Vagina (tissue), 2 donors: ENCODE measurements around the gene SMS. TPM values are rescaled to one million over a fixed set of nuclear protein-coding genes. Genes with fewer than 3 reads are reported as not detected.

Experiments used
- DNase-seq, 2 donors: peaks; one replicate each; pipeline ENCODE4 v3.0.0-alpha.2; 2017; ENCODE audit errors: extremely low spot score in 2 of 2
- H3K27ac ChIP-seq: fragments of 200-600 bp; sonication (generic); one replicate; pipeline ENCODE4 v1.5.1; 2019
- H3K27me3 ChIP-seq: fragments of 200-600 bp; sonication (generic); one replicate; pipeline ENCODE4 v1.5.1; 2019
- H3K36me3 ChIP-seq, 2 donors: fragments of 200-600 bp; sonication (generic); one replicate each; pipeline ENCODE4 v1.5.1; 2017 to 2019
- H3K4me1 ChIP-seq: fragments of 200-600 bp; sonication (generic); one replicate; pipeline ENCODE4 v1.5.1; 2019
- H3K4me3 ChIP-seq, 2 donors: fragments of 200-600 bp; sonication (generic); 1 replicate in 1 of 2; 2 replicates in 1 of 2; pipeline ENCODE4 v1.5.1; 2016 to 2019
- H3K9me3 ChIP-seq: fragments of 200-600 bp; sonication (generic); one replicate; pipeline ENCODE4 v1.5.1; 2019
- CTCF ChIP-seq, 3 experiments: fragments of 450-650 bp in 2 of 3; fragments of 200-600 bp in 1 of 3; sonication (generic) in 1 of 3; IDR thresholded peaks; one replicate each; pipeline ENCODE4 v1.5.1; 2017 to 2019; ENCODE audit warnings: antibody characterized with exemption in 3 of 3, mild to moderate bottlenecking in 2 of 3, moderate library complexity in 2 of 3
- POLR2A ChIP-seq, 2 donors: fragments of 450-650 bp; IDR thresholded peaks; one replicate each; pipeline ENCODE4 v1.6.1; 2017; ENCODE audit warnings: antibody characterized with exemption in 2 of 2, mild to moderate bottlenecking in 2 of 2, moderate library complexity in 2 of 2
- POLR2AphosphoS5 ChIP-seq, 2 donors: sonication (generic); formaldehyde crosslinking; IDR thresholded peaks; one replicate each; pipeline ENCODE4 v1.9.0; 2017; ENCODE audit warnings: antibody characterized with exemption in 2 of 2, mild to moderate bottlenecking in 2 of 2, low read depth in 1 of 2; ENCODE audit not compliant: insufficient read depth in 1 of 2
- intact Hi-C: fragments of 100-400 bp; cut with DNase I; formaldehyde crosslinking; loops from one replicate; pipeline ENCODE4 v1.15.1; 2023
- total RNA-seq: library from RNA; depleted of rRNA; stranded (reverse); fragments of >200 nt; gene quantifications from one replicate; pipeline ENCODE4 v1.2.3, GENCODE V29; 2016

SMS gene
- total RNA-seq, 1 donor from 2014 or later = 36.8 TPM

- H3K9me3 ChIP-seq = no peaks in the 10 kb centered on the region
- no peak overlapping the region for H3K27ac ChIP-seq
- TF ChIP-seq CTCF (IDR thresholded peaks at IDR 0.05) (no peak), POLR2A (IDR thresholded peaks at IDR 0.05) (no peak), POLR2AphosphoS5 (IDR thresholded peaks at IDR 0.05; ENCODE audit: insufficient read depth in 1 of 2, low read depth in 1 of 2) (no peak)
- H3K36me3 ChIP-seq = no peaks in the 10 kb centered on the region
- DNase-seq = no peak
- H3K4me3 ChIP-seq = no peak overlapping the region
- no peaks in the 10 kb centered on the region for H3K27me3 ChIP-seq
- intact Hi-C loops = no loop called here
- H3K4me1 ChIP-seq = no peaks in the 10 kb centered on the region
Measured at GRCh38 chrX:22012051-22012450, 71.5 kb downstream of the SMS start.

- intact Hi-C loops = no loop called here
- no peaks in the 10 kb centered on the region for H3K9me3 ChIP-seq
- DNase-seq = no peak
Measured at GRCh38 chrX:22012931-22013330, 72.4 kb downstream of the SMS start.

GRCh38 chrX:22015139-22015750 lies 74.7 kb downstream of the SMS start:
- Histone ChIP-seq H3K27ac (no peak overlapping the region), H3K36me3 (no peaks in the 10 kb centered on the region), H3K4me3 (no peak overlapping the region), H3K4me1 (no peaks in the 10 kb centered on the region), H3K27me3 (no peaks in the 10 kb centered on the region), H3K9me3 (no peaks in the 10 kb centered on the region)
- TF ChIP-seq CTCF (IDR thresholded peaks at IDR 0.05) (no peak), POLR2A (IDR thresholded peaks at IDR 0.05) (no peak), POLR2AphosphoS5 (IDR thresholded peaks at IDR 0.05; ENCODE audit: insufficient read depth in 1 of 2, low read depth in 1 of 2) (no peak)
- intact Hi-C loops = no loop called here
- DNase-seq = no peak

More at GRCh38 chrX:22012931-22013330, 72.4 kb downstream of the SMS start:
- no peak overlapping the region for H3K27ac ChIP-seq
- no peak for TF ChIP-seq CTCF (IDR thresholded peaks at IDR 0.05)
- TF ChIP-seq POLR2A (IDR thresholded peaks at IDR 0.05) = no peak
- TF ChIP-seq POLR2AphosphoS5 (IDR thresholded peaks at IDR 0.05; ENCODE audit: insufficient read depth in 1 of 2, low read depth in 1 of 2) = no peak
- H3K4me1 ChIP-seq = no peaks in the 10 kb centered on the region
- no peak overlapping the region for H3K4me3 ChIP-seq
- no peaks in the 10 kb centered on the region for H3K36me3 ChIP-seq
- no peaks in the 10 kb centered on the region for H3K27me3 ChIP-seq

- H3K4me1 ChIP-seq = no peaks in the 10 kb centered on the region
- no peak overlapping the region for H3K27ac ChIP-seq
- intact Hi-C loops = no loop called here
- H3K4me3 ChIP-seq = no peak overlapping the region
- H3K9me3 ChIP-seq = no peaks in the 10 kb centered on the region
- no peak for DNase-seq
- H3K36me3 ChIP-seq = no peaks in the 10 kb centered on the region
- TF ChIP-seq POLR2AphosphoS5 (IDR thresholded peaks at IDR 0.05; ENCODE audit: insufficient read depth in 1 of 2, low read depth in 1 of 2) (no peak), CTCF (IDR thresholded peaks at IDR 0.05) (no peak)
- no peaks in the 10 kb centered on the region for H3K27me3 ChIP-seq
Measured at GRCh38 chrX:22021751-22022324, 81.3 kb downstream of the SMS start.

GRCh38 chrX:22024577-22024976 lies 84.1 kb downstream of the SMS start:
- TF ChIP-seq POLR2AphosphoS5 (IDR thresholded peaks at IDR 0.05; ENCODE audit: insufficient read depth in 1 of 2, low read depth in 1 of 2) (no peak), CTCF (IDR thresholded peaks at IDR 0.05) (no peak), POLR2A (IDR thresholded peaks at IDR 0.05) (no peak)
- Histone ChIP-seq H3K27me3 (no peaks in the 10 kb centered on the region), H3K4me3 (no peak overlapping the region), H3K4me1 (no peaks in the 10 kb centered on the region), H3K27ac (no peak overlapping the region), H3K9me3 (no peaks in the 10 kb centered on the region), H3K36me3 (no peaks in the 10 kb centered on the region)
- no peak for DNase-seq
- intact Hi-C loops = no loop called here
